ENCODE data around the gene OGT.
A peak's percentile ranks its signal among the peaks of the same experiment; 100 is the strongest.

The OGT gene

DNA sequence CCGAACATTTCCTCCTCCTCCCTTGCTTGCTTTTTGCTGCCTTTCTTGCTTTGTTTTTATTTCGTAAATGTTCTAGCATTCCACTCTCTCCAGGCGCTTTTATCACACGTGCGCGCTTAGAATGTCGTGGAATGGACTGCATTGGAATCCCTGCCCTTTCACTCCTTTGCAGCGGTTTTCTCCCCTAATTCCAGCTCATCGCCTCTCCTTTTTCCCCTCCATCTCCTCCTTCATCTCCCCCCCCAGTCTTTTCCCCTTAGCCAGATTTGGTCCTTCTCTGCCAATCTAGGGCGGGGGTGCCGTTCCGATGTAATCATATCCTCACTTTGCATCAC, 579 bp downstream of the OGT start (continued):
- TF ChIP-seq PBX3 (CRISPR knock-in tag; IDR thresholded peaks at IDR 0.05), result 0 out of 2 replicates have a peak, but pooled peaks have one; percentile 10
- TF ChIP-seq PRDM1 (tag by site-specific recombination; IDR thresholded peaks at IDR 0.05), result peak; percentile 81
- TF ChIP-seq ZNF677 (tag by site-specific recombination; IDR thresholded peaks at IDR 0.05), result no peak
- TF ChIP-seq ZEB2 (tag by site-specific recombination; IDR thresholded peaks at IDR 0.05), result no peak
- no peak for TF ChIP-seq WT1 (tag by site-specific recombination; IDR thresholded peaks at IDR 0.05)

DNA sequence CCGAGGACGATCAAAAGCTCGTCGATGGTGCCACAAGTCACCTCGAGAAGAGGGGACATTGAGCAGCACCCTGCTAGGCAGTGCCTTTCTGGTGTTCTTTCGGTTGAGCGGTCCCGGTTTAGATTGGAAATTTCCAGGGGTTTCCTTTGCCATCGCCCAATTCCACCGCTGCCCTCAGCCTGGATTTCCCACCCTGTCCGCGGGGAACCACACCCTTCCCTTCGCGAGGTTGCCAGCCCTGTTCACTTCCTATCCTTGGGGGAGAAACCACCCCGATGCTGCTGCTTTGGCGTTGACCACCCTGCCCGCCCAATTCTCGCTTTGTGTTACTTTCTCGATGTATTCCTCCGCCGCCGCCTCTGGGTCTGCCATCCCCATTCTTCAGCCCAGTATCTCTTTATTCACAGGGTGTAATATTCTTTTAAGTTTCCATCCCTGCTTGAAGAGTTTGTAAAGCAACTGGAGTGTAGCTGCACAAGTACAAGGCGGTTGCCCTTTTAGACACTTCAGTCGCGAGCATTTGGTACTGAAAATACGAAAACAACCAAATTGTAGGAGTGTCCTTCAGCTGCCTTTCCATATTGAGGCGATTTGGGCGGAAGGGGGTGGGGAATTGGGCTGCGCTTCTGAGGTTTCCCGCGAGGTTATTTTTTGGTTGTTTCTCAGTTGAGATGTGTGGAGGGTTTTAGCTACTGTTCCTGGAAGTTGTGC, 1.1 kb downstream of the OGT start:
- POLR2A ChIA-PET, result interaction anchor here (0.8 to 2.7 kb wide), 11 partner anchors 8 to 352 kb away, joined by 3 to 16 read pairs (median 5); partner anchors contain the start of genes NONO and TAF1
- peak overlapping the region; percentile 75 for H3K27ac ChIP-seq (ENCODE audit: extremely low read depth, low read depth, low read length)
- TF ChIP-seq ZSCAN16 (tag by site-specific recombination; IDR thresholded peaks at IDR 0.05) (no peak), ZBTB8A (tag by site-specific recombination; IDR thresholded peaks at IDR 0.05) (peak; percentile 96), YY1 (tag by site-specific recombination; IDR thresholded peaks at IDR 0.05) (peak; percentile 67; the same call in 1 of the 2 replicates), OSR2 (tag by site-specific recombination; IDR thresholded peaks at IDR 0.05) (peak; percentile 38; the same call in 1 of the 2 replicates), KLF1 (tag by site-specific recombination; IDR thresholded peaks at IDR 0.05) (peak; percentile 82), ZNF214 (tag by site-specific recombination; IDR thresholded peaks at IDR 0.05; ENCODE audit: borderline replicate concordance) (no peak), ZNF146 (tag by site-specific recombination; IDR thresholded peaks at IDR 0.05) (no peak; the same call in 1 of the 2 replicates), PRDM1 (tag by site-specific recombination; IDR thresholded peaks at IDR 0.05) (no peak), ZNF10 (tag by site-specific recombination; IDR thresholded peaks at IDR 0.05) (peak; percentile 100), ZNF16 (tag by site-specific recombination; IDR thresholded peaks at IDR 0.05; ENCODE audit: low read depth) (no peak), BCL11B (tag by site-specific recombination; IDR thresholded peaks at IDR 0.05; ENCODE audit: low read depth) (no peak), ZNF529 (tag by site-specific recombination; IDR thresholded peaks at IDR 0.05; ENCODE audit: insufficient replicate concordance) (no peak), PRDM10 (tag by site-specific recombination; IDR thresholded peaks at IDR 0.05) (peak; percentile 92), KLF8 (tag by site-specific recombination; IDR thresholded peaks at IDR 0.05) (peak; percentile 78; the same call in 1 of the 2 replicates), KLF9 (tag by site-specific recombination; IDR thresholded peaks at IDR 0.05; ENCODE audit: low read depth) (peak; percentile 32; the same call in 1 of the 2 replicates)
- TF ChIP-seq, protein P1, sequence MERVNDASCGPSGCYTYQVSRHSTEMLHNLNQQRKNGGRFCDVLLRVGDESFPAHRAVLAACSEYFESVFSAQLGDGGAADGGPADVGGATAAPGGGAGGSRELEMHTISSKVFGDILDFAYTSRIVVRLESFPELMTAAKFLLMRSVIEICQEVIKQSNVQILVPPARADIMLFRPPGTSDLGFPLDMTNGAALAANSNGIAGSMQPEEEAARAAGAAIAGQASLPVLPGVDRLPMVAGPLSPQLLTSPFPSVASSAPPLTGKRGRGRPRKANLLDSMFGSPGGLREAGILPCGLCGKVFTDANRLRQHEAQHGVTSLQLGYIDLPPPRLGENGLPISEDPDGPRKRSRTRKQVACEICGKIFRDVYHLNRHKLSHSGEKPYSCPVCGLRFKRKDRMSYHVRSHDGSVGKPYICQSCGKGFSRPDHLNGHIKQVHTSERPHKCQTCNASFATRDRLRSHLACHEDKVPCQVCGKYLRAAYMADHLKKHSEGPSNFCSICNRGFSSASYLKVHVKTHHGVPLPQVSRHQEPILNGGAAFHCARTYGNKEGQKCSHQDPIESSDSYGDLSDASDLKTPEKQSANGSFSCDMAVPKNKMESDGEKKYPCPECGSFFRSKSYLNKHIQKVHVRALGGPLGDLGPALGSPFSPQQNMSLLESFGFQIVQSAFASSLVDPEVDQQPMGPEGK (tag by site-specific recombination; IDR thresholded peaks at IDR 0.05), result peak; percentile 45
- TF ChIP-seq, protein P2, sequence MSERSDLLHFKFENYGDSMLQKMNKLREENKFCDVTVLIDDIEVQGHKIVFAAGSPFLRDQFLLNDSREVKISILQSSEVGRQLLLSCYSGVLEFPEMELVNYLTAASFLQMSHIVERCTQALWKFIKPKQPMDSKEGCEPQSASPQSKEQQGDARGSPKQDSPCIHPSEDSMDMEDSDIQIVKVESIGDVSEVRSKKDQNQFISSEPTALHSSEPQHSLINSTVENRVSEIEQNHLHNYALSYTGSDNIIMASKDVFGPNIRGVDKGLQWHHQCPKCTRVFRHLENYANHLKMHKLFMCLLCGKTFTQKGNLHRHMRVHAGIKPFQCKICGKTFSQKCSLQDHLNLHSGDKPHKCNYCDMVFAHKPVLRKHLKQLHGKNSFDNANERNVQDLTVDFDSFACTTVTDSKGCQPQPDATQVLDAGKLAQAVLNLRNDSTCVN (tag by site-specific recombination; optimal IDR thresholded peaks at IDR 0.05), result no peak
- TF ChIP-seq, protein P3, sequence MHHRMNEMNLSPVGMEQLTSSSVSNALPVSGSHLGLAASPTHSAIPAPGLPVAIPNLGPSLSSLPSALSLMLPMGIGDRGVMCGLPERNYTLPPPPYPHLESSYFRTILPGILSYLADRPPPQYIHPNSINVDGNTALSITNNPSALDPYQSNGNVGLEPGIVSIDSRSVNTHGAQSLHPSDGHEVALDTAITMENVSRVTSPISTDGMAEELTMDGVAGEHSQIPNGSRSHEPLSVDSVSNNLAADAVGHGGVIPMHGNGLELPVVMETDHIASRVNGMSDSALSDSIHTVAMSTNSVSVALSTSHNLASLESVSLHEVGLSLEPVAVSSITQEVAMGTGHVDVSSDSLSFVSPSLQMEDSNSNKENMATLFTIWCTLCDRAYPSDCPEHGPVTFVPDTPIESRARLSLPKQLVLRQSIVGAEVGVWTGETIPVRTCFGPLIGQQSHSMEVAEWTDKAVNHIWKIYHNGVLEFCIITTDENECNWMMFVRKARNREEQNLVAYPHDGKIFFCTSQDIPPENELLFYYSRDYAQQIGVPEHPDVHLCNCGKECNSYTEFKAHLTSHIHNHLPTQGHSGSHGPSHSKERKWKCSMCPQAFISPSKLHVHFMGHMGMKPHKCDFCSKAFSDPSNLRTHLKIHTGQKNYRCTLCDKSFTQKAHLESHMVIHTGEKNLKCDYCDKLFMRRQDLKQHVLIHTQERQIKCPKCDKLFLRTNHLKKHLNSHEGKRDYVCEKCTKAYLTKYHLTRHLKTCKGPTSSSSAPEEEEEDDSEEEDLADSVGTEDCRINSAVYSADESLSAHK (tag by site-specific recombination; IDR thresholded peaks at IDR 0.05), result peak; percentile 66; the same call in 1 of the 2 replicates
- TF ChIP-seq, protein P4, sequence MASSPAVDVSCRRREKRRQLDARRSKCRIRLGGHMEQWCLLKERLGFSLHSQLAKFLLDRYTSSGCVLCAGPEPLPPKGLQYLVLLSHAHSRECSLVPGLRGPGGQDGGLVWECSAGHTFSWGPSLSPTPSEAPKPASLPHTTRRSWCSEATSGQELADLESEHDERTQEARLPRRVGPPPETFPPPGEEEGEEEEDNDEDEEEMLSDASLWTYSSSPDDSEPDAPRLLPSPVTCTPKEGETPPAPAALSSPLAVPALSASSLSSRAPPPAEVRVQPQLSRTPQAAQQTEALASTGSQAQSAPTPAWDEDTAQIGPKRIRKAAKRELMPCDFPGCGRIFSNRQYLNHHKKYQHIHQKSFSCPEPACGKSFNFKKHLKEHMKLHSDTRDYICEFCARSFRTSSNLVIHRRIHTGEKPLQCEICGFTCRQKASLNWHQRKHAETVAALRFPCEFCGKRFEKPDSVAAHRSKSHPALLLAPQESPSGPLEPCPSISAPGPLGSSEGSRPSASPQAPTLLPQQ (tag by site-specific recombination; IDR thresholded peaks at IDR 0.05), result no peak

More for the DNA sequence above, 1.1 kb downstream of the OGT start:
- H3K4me1 ChIP-seq (ENCODE audit: control insufficient read depth, insufficient read depth, low read length), result peaks cover 9% of the 10 kb centered on the region
- H3K9me3 ChIP-seq (ENCODE audit: control insufficient read depth, insufficient read depth, low read depth, low read length), result no peaks in the 10 kb centered on the region
- H3K4me3 ChIP-seq (ENCODE audit: low read depth, low read length), result peak overlapping the region; percentile 52
- CTCF ChIA-PET, result interaction anchor here (0.6 kb wide), 1 partner anchor 11 kb away, joined by 3 read pairs; no protein-coding TSS in a partner anchor
- peaks cover 6 to 7% of the 10 kb centered on the region in 2 experiments for H3K36me3 ChIP-seq (ENCODE audit: control insufficient read depth in 2 of 2, insufficient read depth in 1 of 2, low read length in 2 of 2)

Data from HEK293 (cell line).